Hindlimb muscle (tissue), 1 donor: Measurements from ENCODE around the gene CEP78. TPM values are rescaled to one million over a fixed set of nuclear protein-coding genes. Genes with fewer than 3 reads are reported as not detected.

Experiments used
- DNase-seq: peaks from one replicate; pipeline ENCODE4 v3.0.0-alpha.2; 2013
- polyA plus RNA-seq: library from polyadenylated mRNA; unstranded; fragments of 120-200 nt; gene quantifications from one replicate; pipeline ENCODE4 v1.2.1, GENCODE V29; 2013; ENCODE audit not compliant: insufficient read length

The CEP78 gene
- polyA plus RNA-seq, 1 donor = 16.4 TPM

DNA sequence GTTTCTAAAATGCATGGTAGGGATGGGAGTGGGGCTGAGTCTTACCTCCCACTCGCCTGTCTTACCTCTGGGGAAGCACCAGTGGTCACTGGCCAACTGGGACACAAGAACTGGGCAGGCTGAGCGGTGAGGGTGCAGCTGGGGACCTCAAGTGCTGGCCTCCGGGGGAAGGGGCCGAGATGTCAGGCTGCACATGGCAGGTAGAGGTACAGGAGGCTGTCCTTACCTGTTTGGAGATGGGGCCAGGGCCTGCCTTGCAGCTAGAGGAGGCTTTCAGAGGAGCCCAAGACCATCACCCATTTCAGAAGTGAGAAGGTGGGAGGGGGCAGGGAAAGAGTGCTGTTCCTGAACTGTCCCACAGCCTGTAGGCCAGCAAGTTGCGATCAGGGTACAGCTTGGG is 75.2 kb downstream of the CEP78 start:
- DNase-seq = no peak

DNA sequence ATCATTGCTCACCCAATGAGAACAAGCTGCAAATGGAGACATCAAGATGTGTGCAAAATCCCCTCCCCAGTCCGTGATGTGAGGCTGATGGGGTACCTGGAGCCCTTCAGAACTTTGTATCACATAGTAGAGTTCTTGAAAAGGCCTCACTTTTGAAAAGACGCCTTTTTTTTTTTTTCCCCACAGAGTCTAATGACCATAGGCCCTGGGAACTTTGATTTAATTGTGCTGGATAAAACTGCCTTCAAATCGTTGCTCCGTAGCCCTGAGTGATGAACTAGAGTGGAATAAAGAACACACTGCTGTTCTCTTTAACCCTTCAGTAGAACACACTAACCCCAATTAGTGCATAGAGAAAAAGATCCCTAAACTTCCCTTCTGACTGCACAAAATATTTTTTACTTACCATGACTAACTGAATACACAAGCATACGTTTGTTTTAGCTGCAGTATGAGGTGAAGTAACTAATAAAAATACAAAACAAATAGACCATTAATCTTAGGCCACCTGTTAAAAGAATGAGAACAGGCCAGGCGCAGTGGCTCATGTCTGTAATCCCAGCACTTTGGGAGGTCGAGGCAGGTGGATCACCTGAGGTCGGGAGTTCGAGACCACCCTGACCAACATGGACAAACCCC is 76.1 kb downstream of the CEP78 start:
- no peak for DNase-seq

DNA sequence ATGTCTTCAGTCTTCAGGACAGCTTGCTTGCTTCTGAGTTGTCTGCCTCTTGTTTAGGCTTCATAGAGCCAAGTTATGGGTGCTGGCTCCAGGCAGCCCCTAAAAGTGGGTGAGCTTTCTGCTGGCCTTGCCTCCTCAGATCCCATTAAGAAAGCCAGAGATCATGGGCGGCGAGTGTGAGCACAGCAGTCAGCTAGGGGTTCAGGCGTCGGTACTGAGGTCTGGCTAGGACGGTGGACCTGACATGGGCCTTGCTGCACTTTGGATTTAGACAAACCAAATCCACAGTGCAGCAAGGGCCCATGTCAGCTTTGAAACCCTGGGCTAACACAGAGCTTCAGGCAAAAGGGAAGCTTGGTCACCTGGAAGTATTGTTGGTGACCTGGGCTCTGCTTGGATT is 78.7 kb downstream of the CEP78 start:
- DNase-seq = no peak

DNA sequence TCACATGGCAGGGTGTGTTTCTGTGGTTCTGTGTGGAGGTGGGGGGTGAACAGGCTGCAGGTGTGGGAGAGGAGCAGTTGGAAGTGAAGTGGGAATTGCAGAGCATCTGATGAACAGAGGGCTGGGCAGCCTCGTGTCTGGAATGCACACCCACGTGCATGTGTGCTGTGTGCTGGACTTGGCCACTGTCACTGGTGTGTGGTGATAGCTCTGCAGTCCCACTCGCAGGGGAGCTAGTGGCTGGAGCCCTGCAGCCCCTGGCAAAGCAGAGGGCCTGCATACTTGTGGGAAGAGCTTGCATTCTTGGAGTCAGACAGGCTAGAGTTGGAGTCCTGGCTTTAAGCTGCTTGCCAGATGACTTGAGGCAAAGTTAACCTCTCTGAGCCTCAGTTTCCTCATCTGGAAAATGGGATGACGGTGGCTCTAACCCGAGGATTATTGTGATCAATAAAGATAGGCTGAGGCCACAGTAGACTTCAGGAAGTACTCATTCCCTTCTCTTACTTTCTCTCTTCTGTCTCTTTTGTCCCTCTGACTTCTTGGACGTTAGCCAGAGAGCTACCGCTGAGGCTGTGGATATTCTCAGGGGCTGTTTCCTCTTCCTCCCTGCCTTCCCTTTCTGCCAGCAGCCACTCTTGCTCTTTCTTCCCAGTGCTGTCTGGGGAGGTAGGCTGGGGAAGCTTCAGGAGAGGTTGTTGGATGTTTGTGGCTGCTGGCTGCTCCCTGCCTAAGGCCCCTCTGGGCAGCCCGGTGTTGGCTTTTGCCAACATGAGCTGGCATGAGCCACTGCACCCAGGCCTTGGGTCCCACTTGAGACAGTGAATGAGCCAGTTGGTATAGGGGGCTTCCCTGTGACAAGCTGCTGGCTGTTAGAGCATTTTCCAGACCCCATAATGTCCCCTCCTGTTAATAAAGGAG is 79.3 kb downstream of the CEP78 start:
- no peak for DNase-seq

DNA sequence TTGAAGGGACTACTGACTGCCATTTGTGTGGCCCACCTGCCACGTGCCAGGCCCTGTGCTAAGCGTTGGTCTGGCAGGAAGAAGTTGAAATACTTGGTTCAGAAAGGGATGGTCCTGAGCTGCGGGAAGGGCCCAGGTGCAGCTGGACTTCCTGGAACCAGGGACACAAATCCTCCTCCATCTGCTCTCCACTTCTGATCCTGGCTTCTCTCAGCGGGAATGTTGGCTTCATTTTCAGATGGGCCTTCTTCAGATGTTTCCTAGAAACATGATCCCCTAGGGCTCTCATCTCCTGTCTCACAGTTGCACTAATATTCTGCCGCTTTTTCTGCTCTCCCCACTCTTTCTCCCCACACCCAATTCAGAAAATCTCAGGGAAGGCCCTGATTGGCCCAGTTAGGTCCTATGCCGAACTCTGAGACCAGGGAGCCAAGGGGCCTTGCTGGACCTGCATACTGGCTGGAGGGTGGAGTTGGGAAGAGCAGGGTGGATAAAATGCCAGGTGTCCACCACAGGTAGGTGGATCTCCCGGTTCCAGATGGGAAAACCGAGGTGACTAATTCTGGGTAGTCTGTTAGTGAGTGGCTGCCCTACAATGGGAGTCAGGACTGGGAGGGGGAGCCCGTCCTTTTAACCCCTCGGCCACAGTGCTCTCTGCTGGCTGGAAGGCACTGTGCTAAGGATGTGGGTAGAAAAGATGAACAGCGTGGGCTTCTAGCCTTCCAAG is 80.5 kb downstream of the CEP78 start:
- no peak for DNase-seq

DNA sequence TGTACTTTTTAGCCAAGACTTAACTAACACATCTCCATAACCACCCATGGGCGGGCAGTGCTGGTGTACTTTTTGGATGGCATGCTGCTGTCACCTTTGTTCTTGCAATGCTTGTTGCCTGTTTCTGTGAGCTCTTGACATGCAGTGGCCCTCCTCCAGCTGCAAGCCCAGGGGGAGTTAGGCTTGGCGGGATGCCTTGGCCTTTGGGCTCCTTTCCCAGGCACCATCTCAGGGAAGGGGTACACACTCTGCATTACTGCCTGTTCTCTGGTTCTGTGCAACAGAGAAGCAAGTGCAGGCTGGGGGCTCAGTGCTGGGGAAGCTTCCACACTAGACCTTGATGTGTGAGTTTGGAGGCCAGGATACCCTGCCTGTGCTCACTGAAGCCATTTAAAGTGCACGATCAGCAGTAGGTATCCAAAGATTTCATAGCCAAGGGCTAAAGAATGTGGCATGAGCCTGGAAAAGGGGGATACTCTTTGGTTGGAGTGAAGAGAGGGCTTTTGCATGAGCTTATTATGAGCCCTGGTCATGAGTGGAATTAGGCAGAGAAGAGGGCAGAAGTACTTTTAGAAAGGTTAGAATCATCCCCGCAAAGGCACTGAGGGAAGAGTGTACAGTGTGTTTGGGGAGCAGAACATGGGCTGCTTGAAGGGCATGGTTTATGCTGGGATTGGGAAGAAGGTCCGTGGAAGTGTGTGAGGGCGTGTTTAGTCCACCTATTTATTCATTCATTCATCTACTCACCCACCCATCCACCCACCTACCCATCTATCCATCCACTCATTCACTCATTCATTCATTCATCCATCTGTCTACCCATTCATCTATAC is 83.5 kb downstream of the CEP78 start:
- DNase-seq = no peak

DNA sequence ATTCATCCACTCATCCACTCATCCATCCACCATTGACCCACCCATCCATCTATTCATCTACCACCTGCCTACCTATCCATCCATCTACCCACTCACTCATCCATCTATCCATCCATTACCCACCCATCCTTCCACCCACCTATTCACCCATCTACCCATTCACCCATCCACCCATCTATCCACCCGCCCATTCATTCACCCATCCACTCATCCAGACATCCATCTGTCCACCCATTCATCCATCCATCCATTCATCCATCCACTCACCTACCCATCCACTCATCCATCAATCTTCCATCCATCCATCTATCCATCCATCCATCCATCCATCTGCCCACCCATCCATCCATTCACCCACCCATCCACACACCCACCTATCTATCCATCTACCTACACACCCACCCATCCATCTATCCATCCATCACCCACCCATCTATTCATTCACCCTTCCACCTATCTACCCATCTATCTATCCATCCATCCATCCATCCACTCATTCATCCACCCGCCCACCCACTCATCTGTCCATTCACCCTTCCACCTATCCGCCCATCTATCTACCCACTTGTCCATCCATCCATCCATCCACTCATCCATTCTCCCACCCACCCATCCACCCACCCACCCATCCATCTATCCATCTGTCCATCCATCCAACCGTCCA is 84.3 kb downstream of the CEP78 start:
- DNase-seq = no peak

DNA sequence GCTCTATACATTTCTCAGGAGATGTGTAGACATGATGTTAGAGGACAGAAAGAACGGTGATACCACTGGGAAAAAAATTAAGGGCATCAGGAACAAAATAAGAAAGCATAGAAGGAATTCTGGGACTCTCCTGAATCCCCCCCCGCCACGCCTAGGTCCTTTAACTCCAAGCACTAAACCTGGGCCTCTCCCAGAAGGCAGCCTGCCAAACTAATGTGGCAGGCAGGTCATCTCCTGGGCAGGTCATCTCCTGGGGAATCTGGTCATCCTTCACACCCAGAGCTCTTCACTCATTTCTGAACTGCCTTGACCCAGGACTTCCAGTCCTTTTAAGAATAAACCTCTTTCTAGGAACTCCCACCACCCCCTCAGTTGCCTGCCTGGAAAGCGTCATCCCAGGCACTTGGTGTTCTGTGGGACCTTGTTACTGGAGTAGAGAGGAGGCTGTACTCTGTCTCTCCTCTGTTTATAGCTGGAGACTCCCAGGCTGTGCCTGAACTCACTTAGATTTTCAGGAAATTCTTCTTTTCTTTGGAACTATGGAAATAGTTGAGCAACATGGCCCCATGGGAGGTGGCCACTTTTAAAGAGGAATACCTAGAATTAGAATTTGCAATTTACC is 85.1 kb downstream of the CEP78 start:
- no peak for DNase-seq

DNA sequence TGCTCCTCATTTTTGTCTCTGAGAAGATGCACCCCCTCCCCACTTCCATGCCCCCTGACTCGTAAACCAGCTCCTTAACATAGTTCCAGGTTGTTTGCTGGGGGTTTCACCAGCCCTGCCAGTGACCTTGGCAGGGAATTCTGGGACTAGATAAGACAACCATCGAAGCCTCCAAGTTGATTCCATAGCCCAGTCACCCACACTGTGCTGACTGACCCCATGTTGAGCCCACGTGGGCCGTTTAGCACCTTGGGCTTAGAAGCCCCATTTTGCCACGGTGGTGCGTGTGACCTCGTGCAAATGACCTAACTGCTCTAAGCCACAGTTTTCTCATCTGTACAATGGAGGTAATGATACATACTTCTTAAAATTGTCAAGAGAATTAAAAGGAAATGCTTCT is 85.6 kb downstream of the CEP78 start:
- no peak for DNase-seq

DNA sequence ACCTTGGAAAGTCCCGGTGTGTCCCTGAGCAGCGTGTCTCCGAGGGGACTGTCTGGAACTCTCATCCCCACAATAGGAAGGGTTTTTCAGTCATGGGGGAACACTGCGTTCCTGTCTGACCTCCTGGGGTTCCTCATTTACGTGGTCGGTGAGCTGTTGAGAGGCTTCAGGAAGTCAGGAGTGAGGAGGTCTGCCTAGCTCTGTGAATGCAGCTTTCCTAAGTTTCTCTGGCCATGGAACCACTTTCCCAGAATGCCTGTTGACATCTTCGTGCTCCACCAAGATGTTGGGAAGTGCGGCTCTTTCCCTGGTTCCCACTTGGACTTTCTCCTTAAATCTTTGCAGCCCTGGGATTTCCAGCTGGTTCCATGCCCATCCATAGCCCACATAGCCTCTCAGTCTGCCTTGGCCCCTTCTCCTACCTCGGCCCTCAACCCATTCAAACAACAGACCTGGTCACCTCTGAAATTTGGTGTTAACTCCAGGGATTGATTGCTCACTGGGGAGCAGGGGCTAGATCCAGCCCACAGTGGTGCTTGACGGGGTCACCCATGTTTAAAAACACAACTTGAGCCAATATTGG is 88.3 kb downstream of the CEP78 start:
- DNase-seq = no peak

DNA sequence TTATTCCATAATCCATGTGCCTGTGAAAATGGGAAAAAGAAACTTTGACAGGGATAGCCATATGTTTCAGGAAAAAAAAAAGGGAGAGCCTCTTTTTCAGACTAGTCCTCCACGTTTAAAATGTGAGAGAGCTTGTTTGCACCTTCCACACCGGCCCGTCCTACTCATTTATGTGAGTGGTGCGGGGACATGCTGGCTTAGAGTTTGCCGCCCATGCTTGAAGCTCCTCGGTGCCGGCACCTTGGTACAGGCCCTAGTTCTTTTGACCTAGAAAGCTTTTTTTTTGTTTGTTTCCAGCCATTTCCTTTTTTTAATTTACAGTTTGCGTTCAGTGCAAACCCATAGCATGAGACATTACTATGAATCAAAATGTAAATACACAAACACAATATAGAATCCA is 88.8 kb downstream of the CEP78 start:
- DNase-seq = no peak

DNA sequence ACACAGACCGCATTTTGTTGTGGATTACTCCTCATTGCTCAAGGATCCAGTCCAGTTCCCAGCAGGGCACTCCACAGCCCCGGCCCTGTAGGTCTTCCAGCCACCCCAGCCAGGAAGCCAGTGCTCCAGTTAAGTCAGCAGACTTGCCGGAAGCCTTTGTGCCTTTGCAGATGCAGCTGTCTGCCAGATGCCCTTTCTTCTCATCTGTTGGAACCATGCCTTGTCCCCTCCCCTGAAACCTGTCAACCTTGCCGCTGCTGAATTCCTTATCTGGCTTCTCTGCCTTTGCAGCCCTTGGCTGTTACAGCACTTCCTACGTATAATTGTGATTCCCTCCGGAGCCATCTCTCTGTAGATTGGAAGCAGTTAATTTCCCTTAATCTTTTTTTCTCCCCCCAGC is 89.5 kb downstream of the CEP78 start:
- DNase-seq = no peak

DNA sequence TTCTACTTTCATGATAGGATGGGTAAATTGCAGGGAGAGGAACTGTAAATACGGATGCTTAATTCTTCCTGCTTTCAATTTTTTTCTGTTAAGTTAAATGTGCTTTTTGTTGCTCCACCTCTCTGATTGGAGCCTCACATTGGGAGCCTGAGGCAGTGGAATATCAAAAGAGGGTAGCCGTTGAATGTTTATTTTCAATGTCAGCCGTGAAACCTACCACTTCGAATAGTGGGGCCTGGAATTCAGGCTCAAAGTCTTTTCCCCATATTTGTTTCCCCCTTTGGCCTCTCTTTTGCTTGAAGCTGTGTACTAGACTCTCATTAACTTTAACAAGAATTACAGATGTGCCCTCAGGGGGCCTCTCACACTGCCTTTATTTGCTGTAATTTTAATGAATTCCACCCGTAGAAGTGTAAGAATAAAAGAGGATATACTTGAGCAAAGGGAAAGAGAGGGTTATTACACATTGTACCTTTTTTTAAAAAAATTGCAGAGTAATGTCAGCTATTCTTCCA is 90.0 kb downstream of the CEP78 start:
- DNase-seq = no peak

DNA sequence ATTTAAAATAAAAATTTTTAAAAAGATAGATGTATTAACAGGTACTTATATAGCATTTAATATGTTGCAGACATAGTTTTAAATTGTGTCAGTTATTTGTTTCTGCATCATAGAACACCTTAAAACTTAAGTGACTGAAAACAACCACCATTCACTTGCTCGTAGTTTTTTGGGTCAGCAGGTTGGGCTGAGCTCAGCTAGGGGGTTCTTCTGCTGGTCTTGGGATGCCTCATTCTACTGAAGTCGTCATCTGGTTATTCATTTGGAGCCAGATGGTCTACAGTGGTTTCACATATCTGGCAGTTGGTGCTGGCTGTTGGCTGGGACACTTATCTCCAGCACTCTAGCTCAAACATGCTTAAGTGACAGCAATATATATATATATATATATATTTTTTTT is 90.7 kb downstream of the CEP78 start:
- no peak for DNase-seq

Other genes starting within 250 kb of the CEP78 start
- gene GNAQ, start 204.3 kb upstream of the CEP78 start, polyA plus RNA-seq = 29.4 TPM
- gene PSAT1, start 61.0 kb downstream of the CEP78 start, polyA plus RNA-seq = 35.1 TPM